Fibroblast of mammary gland (primary cell): ENCODE results near the gene TP73.

ENCODE experiments used
- DNase-seq: peaks from one replicate; pipeline ENCODE4 v3.0.0-alpha.2; 2010; ENCODE audit warnings: low read depth
- H3K4me3 ChIP-seq: 2 replicates; pipeline ENCODE4 v1.5.1; 2011; ENCODE audit warnings: low read depth, mild to moderate bottlenecking, low read length, moderate library complexity; ENCODE audit not compliant: control insufficient read depth
- CTCF ChIP-seq: conservative IDR thresholded peaks from 2 replicates; pipeline ENCODE4 v1.5.1; 2011; ENCODE audit warnings: low read depth, low read length, inconsistent platforms; ENCODE audit not compliant: control insufficient read depth, insufficient read depth

The TP73 gene

GRCh38 chr1:3668585-3669300 is 16.4 kb downstream of the TP73 start:
- DNase-seq: peak; percentile 16
- H3K4me3 ChIP-seq: no peak overlapping the region
- no peak for TF ChIP-seq CTCF

GRCh38 chr1:3669421-3669821 is 17.1 kb downstream of the TP73 start:
- TF ChIP-seq CTCF: no peak
- no peak for DNase-seq
- H3K4me3 ChIP-seq: no peak overlapping the region

- no peak overlapping the region for H3K4me3 ChIP-seq
- no peak for DNase-seq
- no peak for TF ChIP-seq CTCF
Observed at GRCh38 chr1:3669971-3670431, 17.7 kb downstream of the TP73 start.

- H3K4me3 ChIP-seq: no peak overlapping the region
- DNase-seq: no peak
- TF ChIP-seq CTCF: no peak
Observed at GRCh38 chr1:3670823-3671265, 18.5 kb downstream of the TP73 start.

- DNase-seq: no peak
- no peak for TF ChIP-seq CTCF
- H3K4me3 ChIP-seq: no peak overlapping the region
Observed at GRCh38 chr1:3671371-3672180, 19.3 kb downstream of the TP73 start.

- no peak for DNase-seq
- no peak overlapping the region for H3K4me3 ChIP-seq
- TF ChIP-seq CTCF: no peak
Observed at GRCh38 chr1:3672231-3672970, 20.1 kb downstream of the TP73 start.
